Heart right ventricle (tissue), 16 donors: Measurements from ENCODE around the gene KIF15. TPM values are rescaled to one million over a fixed set of nuclear protein-coding genes. Genes with fewer than 3 reads are reported as not detected.
"Not testable (repeated sequence)": the region's sequence is repeated elsewhere in the genome, so short reads cannot be mapped to it uniquely, and the experiment has no call there.

Source experiments
- ATAC-seq, 8 donors: fragments of 200-7000 bp; cut with Tn5 transposase; one replicate each; pipeline ENCODE4 v1.9.1; 2020; ENCODE audit warnings: mild to moderate bottlenecking in 8 of 8, moderate library complexity in 8 of 8, moderate number of reproducible peaks in 1 of 8
- DNase-seq, 2 donors: peaks; one replicate each; pipeline ENCODE4 v3.0.0-alpha.2; 2020
- H3K27ac ChIP-seq, 10 donors: fragments of 200-600 bp; sonication (generic) in 2 of 10; one replicate each; pipeline versions ENCODE4 v1.5.0 to v1.8.0; 2020 to 2022; ENCODE audit warnings: mild to moderate bottlenecking in 3 of 10
- H3K27me3 ChIP-seq, 7 donors: fragments of 200-600 bp; one replicate each; pipeline ENCODE4 v1.8.0; 2021 to 2022; ENCODE audit warnings: mild to moderate bottlenecking in 2 of 7
- H3K36me3 ChIP-seq, 9 donors: fragments of 200-600 bp; sonication (generic) in 1 of 9; one replicate each; pipeline versions ENCODE4 v1.5.0 to v1.8.0; 2020 to 2022; ENCODE audit warnings: mild to moderate bottlenecking in 2 of 9
- H3K4me1 ChIP-seq, 9 donors: fragments of 200-600 bp; sonication (generic) in 1 of 9; one replicate each; pipeline versions ENCODE4 v1.5.0 to v1.8.0; 2020 to 2022; ENCODE audit warnings: mild to moderate bottlenecking in 4 of 9
- H3K4me3 ChIP-seq, 10 donors: fragments of 200-600 bp; sonication (generic) in 2 of 10; one replicate each; pipeline versions ENCODE4 v1.5.0 to v1.8.0; 2020 to 2022; ENCODE audit warnings: mild to moderate bottlenecking in 7 of 10, moderate library complexity in 2 of 10
- H3K9me3 ChIP-seq, 11 donors: fragments of 200-600 bp in 10 of 11; sonication (generic) in 2 of 11; one replicate each; pipeline versions ENCODE4 v1.5.0 to v1.8.0; 2013 to 2022; ENCODE audit warnings: mild to moderate bottlenecking in 2 of 11, control low read depth in 1 of 11, moderate library complexity in 1 of 11
- CTCF ChIP-seq, 9 donors: fragments of 200-600 bp; sonication (generic) in 2 of 9; IDR thresholded peaks; one replicate each; pipeline versions ENCODE4 v1.5.0 to v1.8.0; 2021 to 2022; ENCODE audit warnings: antibody characterized with exemption in 9 of 9, mild to moderate bottlenecking in 5 of 9, moderate library complexity in 1 of 9
- WGBS, 2 donors: extraction: QIAGEN DNeasy Blood & Tissue Kit; methylation state at CpG; one replicate each; pipeline ENCODE4 v1.1.7; 2013; ENCODE audit warnings: inconsistent platforms in 1 of 2; 5-methylcytosine and 5-hydroxymethylcytosine counted together
- intact Hi-C, 10 donors: fragments of 100-400 bp; cut with DNase I; formaldehyde crosslinking; loops; one replicate each; pipeline versions ENCODE4 v1.11.1 to v1.14.2; 2022
- polyA plus RNA-seq, 2 donors: library from polyadenylated mRNA; stranded (reverse); fragments of 200-250 nt; gene quantifications; one replicate each; pipeline ENCODE4 v1.2.3, GENCODE V29; 2013
- total RNA-seq, 10 donors: library from RNA; stranded (reverse); fragmentation: NEBNext Ultra II Directional in 3 of 10; extraction: Animal tissue kit (Norgen Biotek cat#: 25700) in 3 of 10; gene quantifications; one replicate each; pipeline versions ENCODE4 v1.2.1 to v1.2.4, GENCODE V29; 2021 to 2023
- donor health status: Arrhythmogenic right ventricular cardiomyopathy.
- donor health status: ischemic (EF 13 %, LVEDD 7.1; RV severe dilation, severe dysfunction).
- donor health status: healthy with polysubstance abuse.
- donor health status: DM: no; HTN: yes; CAD: no.
- donor health status: DM: no; HTN: no; CAD: no.
- donor health status: ischemic (EF 25% LVEDD 6.9; RV normal size, moderate dysfunction).
- donor health status: ischemic (EF 25% LVEDD 5.7; RV mildly dilated, moderate dysfunction).
- donor health status: healthy.
- donor health status: DM: yes; HTN: yes; CAD: no.
- donor health status: Ischemic cardiomyopathy.
- donor health status: ischemic (EF 35%, LVEDD 5.7; RV mildly dilated, moderate dysfunction).
- donor health status: nonischemic (EF 11% LVEDD 7.7; RV severe dilation, severe dysfunction).
- donor health status: DM: yes; HTN: yes; CAD: no.
- donor health status: PGD.
- donor health status: ischemic (EF 29% LVEDD 5.4; RV normal size, mild dysfunction).
- donor health status: nonischemic (EF 23%, LVEDD 6.1; RV moderate dilation, normal function).

The KIF15 gene
- total and polyA plus RNA-seq, 12 donors: 0.17 to 1.9 (median 0.36) TPM

DNA sequence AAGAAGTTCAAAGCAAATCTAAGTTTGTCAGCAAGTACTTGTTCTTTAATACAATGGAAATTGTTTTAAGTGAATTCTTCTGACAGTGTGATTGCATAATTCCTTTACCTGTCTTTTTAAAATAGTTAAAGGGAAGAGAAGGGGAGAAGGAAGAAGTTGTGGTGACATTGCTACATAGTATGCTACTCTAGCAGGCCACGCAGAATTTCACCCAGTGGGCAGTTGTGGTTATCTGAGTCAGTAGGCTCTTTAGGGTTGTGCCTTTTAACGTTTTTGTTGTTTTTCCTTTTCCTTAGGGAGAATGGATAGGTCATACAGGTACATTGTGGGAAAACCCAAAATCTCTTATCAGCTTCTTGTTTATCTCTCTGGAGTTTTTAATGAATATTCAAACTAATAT is 40.4 kb downstream of the KIF15 start:
- H3K27me3 ChIP-seq: no peaks in the 10 kb centered on the region
- 73 to 86% methylated on average over 2 of the region's 2 CpGs for WGBS, 2 donors
- H3K27ac ChIP-seq: no peak overlapping the region
- H3K4me1 ChIP-seq: no peaks in the 10 kb centered on the region
- intact Hi-C loops: no loop called here
- DNase-seq (no peak), ATAC-seq (no peak)
- no peak overlapping the region for H3K4me3 ChIP-seq
- no peak for TF ChIP-seq CTCF (IDR thresholded peaks at IDR 0.05)
- H3K9me3 ChIP-seq: no peaks in the 10 kb centered on the region
- H3K36me3 ChIP-seq: peaks cover 0 to 38% (median 0%) of the 10 kb centered on the region in 9 donors

GRCh38 chr3:44803298-44803697 is 41.7 kb downstream of the KIF15 start:
- Histone ChIP-seq H3K4me1 (no peaks in the 10 kb centered on the region), H3K27me3 (no peaks in the 10 kb centered on the region), H3K9me3 (no peaks in the 10 kb centered on the region), H3K4me3 (no peak overlapping the region), H3K27ac (no peak overlapping the region), H3K36me3 (peaks cover 0 to 28% (median 0%) of the 10 kb centered on the region in 9 donors)
- no peak for TF ChIP-seq CTCF (IDR thresholded peaks at IDR 0.05)
- WGBS, 2 donors: 87 to 96% methylated on average over 2 of the region's 2 CpGs
- no peak for DNase-seq
- intact Hi-C loops: no loop called here
- ATAC-seq: no peak

DNA sequence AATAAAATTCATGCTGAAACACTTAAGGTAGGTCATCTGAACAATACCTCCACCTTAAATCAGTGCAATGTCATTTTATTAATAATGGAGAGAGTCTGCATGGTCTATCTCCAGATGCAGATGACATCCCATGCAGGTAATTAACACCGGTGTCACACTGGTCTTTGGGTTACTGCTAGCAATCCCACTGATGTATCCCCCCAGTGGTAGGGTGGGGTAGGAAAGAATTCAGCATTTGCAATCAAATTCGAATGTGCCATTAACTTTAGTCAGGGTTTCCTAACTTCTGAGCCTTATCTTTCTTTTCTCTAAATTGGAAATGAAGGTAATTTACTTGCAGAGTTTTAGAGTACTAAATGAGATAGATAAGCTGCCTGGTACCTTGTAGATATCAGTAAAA is 44.4 kb downstream of the KIF15 start:
- Histone ChIP-seq H3K9me3 (no peaks in the 10 kb centered on the region), H3K36me3 (peaks cover 0 to 16% (median 0%) of the 10 kb centered on the region in 9 donors), H3K4me3 (no peak overlapping the region), H3K4me1 (no peaks in the 10 kb centered on the region), H3K27me3 (no peaks in the 10 kb centered on the region), H3K27ac (no peak overlapping the region)
- ATAC-seq (no peak), DNase-seq (no peak)
- TF ChIP-seq CTCF (IDR thresholded peaks at IDR 0.05): no peak
- intact Hi-C loops: no loop called here
- WGBS, 2 donors: 93 to 95% methylated on average over 2 of the region's 2 CpGs

DNA sequence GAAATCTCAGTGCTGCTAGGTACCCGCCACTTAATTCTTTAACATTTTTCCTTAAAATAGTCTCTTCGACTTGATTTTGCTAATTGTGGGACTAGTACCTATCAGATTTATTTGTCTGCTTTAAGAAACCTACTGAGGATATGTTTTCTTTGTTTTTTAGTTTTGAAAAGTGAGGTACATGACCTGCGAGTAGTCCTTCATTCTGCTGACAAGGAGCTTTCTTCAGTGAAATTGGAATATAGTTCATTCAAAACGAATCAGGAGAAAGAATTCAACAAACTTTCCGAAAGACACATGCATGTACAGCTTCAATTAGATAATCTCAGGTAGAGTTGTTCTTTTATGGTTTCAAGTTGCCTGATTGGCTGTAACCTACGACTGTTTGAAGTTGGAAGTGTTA is 53.2 kb downstream of the KIF15 start:
- Histone ChIP-seq H3K9me3 (peaks cover 0 to 17% (median 0%) of the 10 kb centered on the region in 11 donors), H3K4me1 (no peaks in the 10 kb centered on the region), H3K27me3 (no peaks in the 10 kb centered on the region), H3K36me3 (peaks cover 0 to 19% (median 0%) of the 10 kb centered on the region in 9 donors), H3K27ac (no peak overlapping the region), H3K4me3 (no peak overlapping the region)
- intact Hi-C loops: no loop called here
- no peak for TF ChIP-seq CTCF (IDR thresholded peaks at IDR 0.05)
- no peak for ATAC-seq
- 95 to 96% methylated on average over 6 of the region's 6 CpGs for WGBS, 2 donors
- no peak for DNase-seq

- Histone ChIP-seq H3K36me3 (peaks cover 0 to 15% (median 0%) of the 10 kb centered on the region in 9 donors), H3K9me3 (peaks cover 0 to 17% (median 0%) of the 10 kb centered on the region in 11 donors)
- DNase-seq, H3K4me1 ChIP-seq, intact Hi-C loops, ATAC-seq, H3K27me3 ChIP-seq, H3K27ac ChIP-seq, H3K4me3 ChIP-seq: not testable (repeated sequence)
- WGBS, 2 donors: 100% methylated on average over 2 of the region's 2 CpGs
Measured at GRCh38 chr3:44816334-44816733, 54.7 kb downstream of the KIF15 start.

GRCh38 chr3:44821206-44821605 is 59.6 kb downstream of the KIF15 start:
- 97% methylated on average over 20 to 34 of the region's 34 CpGs for WGBS, 2 donors
- ATAC-seq, H3K4me3 ChIP-seq: not testable (repeated sequence)

More at GRCh38 chr3:44821206-44821605, 59.6 kb downstream of the KIF15 start:
- DNase-seq, H3K4me1 ChIP-seq, H3K27me3 ChIP-seq, intact Hi-C loops, H3K36me3 ChIP-seq, H3K27ac ChIP-seq: not testable (repeated sequence)
- H3K9me3 ChIP-seq: peaks cover 0 to 17% (median 0%) of the 10 kb centered on the region in 11 donors
